ENCODE data around the gene SCP2D1.

- TF ChIP-seq, protein P1, sequence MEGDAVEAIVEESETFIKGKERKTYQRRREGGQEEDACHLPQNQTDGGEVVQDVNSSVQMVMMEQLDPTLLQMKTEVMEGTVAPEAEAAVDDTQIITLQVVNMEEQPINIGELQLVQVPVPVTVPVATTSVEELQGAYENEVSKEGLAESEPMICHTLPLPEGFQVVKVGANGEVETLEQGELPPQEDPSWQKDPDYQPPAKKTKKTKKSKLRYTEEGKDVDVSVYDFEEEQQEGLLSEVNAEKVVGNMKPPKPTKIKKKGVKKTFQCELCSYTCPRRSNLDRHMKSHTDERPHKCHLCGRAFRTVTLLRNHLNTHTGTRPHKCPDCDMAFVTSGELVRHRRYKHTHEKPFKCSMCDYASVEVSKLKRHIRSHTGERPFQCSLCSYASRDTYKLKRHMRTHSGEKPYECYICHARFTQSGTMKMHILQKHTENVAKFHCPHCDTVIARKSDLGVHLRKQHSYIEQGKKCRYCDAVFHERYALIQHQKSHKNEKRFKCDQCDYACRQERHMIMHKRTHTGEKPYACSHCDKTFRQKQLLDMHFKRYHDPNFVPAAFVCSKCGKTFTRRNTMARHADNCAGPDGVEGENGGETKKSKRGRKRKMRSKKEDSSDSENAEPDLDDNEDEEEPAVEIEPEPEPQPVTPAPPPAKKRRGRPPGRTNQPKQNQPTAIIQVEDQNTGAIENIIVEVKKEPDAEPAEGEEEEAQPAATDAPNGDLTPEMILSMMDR (IDR thresholded peaks at IDR 0.05; ENCODE audit: low read depth, low read length), result no peak
- TF ChIP-seq MYC (IDR thresholded peaks at IDR 0.05; ENCODE audit: low read depth, low read length) (no peak), POLR2A (IDR thresholded peaks at IDR 0.05; ENCODE audit: extremely low read depth, insufficient read length) (no peak)
Observed at GRCh38 chr20:18813483-18813882, at the start of gene SCP2D1.
